GM12891 (cell line): ENCODE measurements around the gene RDH8.

ENCODE experiments used
- POLR2A ChIP-seq: IDR thresholded peaks from 2 replicates; pipeline ENCODE4 v1.6.1; 2011; ENCODE audit warnings: low read depth, low read length, control low read depth
- POLR2AphosphoS5 ChIP-seq: IDR thresholded peaks from 2 replicates; pipeline ENCODE4 v1.6.1; 2011; ENCODE audit warnings: low read depth, low read length, control low read depth
- POU2F2 ChIP-seq: IDR thresholded peaks from 2 replicates; pipeline ENCODE4 v1.6.1; 2011; ENCODE audit warnings: low read depth, mild to moderate bottlenecking, control low read depth, low read length, moderate library complexity
- TAF1 ChIP-seq: IDR thresholded peaks from 2 replicates; pipeline ENCODE4 v1.6.1; 2011; ENCODE audit warnings: low read depth, low read length, control low read depth

GRCh38 chr19:10018263-10018662, 5.0 kb downstream of the RDH8 start:
- no peak for TF ChIP-seq POLR2A
- TF ChIP-seq POLR2AphosphoS5: no peak
- no peak for TF ChIP-seq TAF1
- TF ChIP-seq POU2F2: no peak
